GM12878 (cell line): ENCODE data around the gene HLA-DQA2.
A peak's percentile ranks its signal among the peaks of the same experiment; 100 is the strongest.

Source experiments
- CHD2 ChIP-seq: IDR thresholded peaks from 2 replicates; pipeline ENCODE4 v1.6.1; 2011; ENCODE audit warnings: low read depth, low read length, improper control_type of control experiment, borderline replicate concordance
- ETV6 ChIP-seq, 2 experiments: fragments of 450-650 bp in 1 of 2; IDR thresholded peaks in 1 of 2; conservative IDR thresholded peaks in 1 of 2; 2 replicates each; pipeline ENCODE4 v1.6.1; 2014; ENCODE audit warnings: antibody characterized with exemption in 1 of 2, borderline replicate concordance in 1 of 2, low read depth in 1 of 2, mild to moderate bottlenecking in 1 of 2, moderate library complexity in 1 of 2
- EZH2 ChIP-seq: IDR thresholded peaks from 2 replicates; pipeline ENCODE4 v1.6.1; 2012; ENCODE audit warnings: low read depth, mild to moderate bottlenecking, control low read depth, inconsistent platforms, low read length, borderline replicate concordance; ENCODE audit not compliant: control insufficient read depth
- FOS ChIP-seq: IDR thresholded peaks from 3 replicates; pipeline ENCODE4 v1.6.1; 2011; ENCODE audit warnings: borderline replicate concordance; ENCODE audit not compliant: insufficient read length; ENCODE audit errors: extremely low read depth
- KAT2A ChIP-seq: conservative IDR thresholded peaks from 2 replicates; pipeline ENCODE4 v1.6.1; 2011; ENCODE audit warnings: low read depth, low read length; ENCODE audit not compliant: control insufficient read depth
- KLF5 ChIP-seq: fragments of 450-650 bp; IDR thresholded peaks from 2 replicates; pipeline ENCODE4 v1.6.1; 2014; ENCODE audit warnings: mild to moderate bottlenecking; ENCODE audit not compliant: partially characterized antibody
- POLR2A ChIP-seq: IDR thresholded peaks from 2 replicates; pipeline ENCODE4 v1.6.1; 2011; ENCODE audit warnings: low read depth, mild to moderate bottlenecking, low read length
- RFX5 ChIP-seq: IDR thresholded peaks from 2 replicates; pipeline ENCODE4 v1.6.1; 2011; ENCODE audit warnings: low read depth, low read length, improper control_type of control experiment
- YBX1 ChIP-seq: fragments of 450-650 bp; IDR thresholded peaks from 2 replicates; pipeline ENCODE4 v1.6.1; 2016; ENCODE audit warnings: antibody characterized with exemption
- TF ChIP-seq, protein P1 (sequence below): fragments of 450-650 bp; IDR thresholded peaks from 2 replicates; pipeline ENCODE4 v1.6.1; 2017; ENCODE audit warnings: mild to moderate bottlenecking

DNA sequence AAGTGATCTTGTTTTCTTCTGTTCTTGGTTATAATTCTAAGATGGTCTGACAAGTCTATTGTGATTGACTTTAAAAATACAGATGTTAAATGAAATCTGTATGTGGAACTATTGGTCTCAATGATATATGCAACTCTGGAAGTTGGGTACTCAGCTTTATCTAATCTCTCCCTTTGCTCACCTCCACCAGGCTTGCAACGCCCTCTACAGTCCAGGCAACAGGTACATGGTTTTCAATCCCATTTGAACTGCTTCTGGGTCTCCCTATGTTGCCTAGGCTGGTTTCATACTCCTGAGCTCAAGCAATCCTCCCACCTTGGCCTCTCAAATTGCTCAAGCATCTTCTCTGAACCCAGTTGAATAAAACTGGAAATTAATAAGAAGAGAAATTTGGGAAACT is 49.2 kb upstream of the HLA-DQA2 start:
- TF ChIP-seq YBX1, result no peak
- TF ChIP-seq RFX5, result peak; percentile 53; the same call in 1 of the 2 replicates
- TF ChIP-seq FOS, result no peak
- TF ChIP-seq, protein P1, sequence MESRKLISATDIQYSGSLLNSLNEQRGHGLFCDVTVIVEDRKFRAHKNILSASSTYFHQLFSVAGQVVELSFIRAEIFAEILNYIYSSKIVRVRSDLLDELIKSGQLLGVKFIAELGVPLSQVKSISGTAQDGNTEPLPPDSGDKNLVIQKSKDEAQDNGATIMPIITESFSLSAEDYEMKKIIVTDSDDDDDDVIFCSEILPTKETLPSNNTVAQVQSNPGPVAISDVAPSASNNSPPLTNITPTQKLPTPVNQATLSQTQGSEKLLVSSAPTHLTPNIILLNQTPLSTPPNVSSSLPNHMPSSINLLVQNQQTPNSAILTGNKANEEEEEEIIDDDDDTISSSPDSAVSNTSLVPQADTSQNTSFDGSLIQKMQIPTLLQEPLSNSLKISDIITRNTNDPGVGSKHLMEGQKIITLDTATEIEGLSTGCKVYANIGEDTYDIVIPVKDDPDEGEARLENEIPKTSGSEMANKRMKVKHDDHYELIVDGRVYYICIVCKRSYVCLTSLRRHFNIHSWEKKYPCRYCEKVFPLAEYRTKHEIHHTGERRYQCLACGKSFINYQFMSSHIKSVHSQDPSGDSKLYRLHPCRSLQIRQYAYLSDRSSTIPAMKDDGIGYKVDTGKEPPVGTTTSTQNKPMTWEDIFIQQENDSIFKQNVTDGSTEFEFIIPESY, result no peak
- no peak for TF ChIP-seq ETV6 (conservative IDR thresholded peaks at IDR 0.05 in 1 of 2, IDR thresholded peaks at IDR 0.05 in 1 of 2; ENCODE audit: borderline replicate concordance in 1 of 2, low read depth in 1 of 2)
- TF ChIP-seq KAT2A, result no peak
- no peak for TF ChIP-seq POLR2A
- no peak for TF ChIP-seq EZH2
- no peak for TF ChIP-seq KLF5
- no peak for TF ChIP-seq CHD2
